Measurements from ENCODE around the gene SHD. TPM values are rescaled to one million over a fixed set of nuclear protein-coding genes. Genes with fewer than 3 reads are reported as not detected.

Gene SHD
- total and polyA plus RNA-seq, 2 experiments from 2014 or later: 3.4 TPM; not detected in 1

DNA sequence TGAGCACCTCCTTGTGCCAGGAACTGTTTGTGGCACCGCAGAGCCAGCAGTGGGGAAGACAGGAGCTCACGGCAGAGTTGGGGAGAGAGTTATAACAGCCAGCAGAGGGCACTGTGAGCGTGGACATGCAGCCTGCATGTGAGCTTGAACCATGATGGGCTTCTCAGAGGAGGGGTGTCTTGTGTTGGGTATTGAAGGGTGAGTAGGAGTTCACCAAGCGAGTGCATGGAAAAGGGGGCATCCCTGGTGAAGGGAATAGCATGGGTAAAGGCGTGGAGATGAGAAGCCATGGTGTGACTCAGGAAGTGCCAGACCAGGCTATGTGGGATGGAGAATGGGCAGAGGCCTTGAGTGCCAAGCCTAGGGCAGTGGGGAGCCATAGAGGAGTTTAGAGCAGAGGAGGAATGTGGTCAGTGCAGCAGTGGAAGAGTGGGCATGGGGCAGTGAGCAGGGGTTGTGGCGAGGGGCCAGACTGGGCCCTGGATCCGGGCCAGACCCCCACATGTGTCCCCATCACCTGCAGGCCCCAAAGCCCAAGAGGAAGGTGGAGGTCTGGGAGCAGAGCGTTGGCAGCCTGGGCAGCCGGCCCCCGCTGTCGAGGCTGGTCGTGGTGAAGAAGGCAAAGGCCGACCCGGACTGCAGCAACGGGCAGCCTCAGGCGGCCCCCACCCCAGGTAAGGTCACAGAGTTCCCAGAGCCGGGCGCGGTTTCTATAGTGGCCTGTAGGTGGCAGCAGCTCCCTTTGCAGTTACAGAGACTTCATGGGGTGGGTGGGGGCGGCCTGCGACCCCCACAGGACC is 11.8 kb upstream of the SHD start:
- H3K4me3 ChIP-seq: no peak overlapping the region
- H3K9me2 ChIP-seq (replicated peaks; ENCODE audit: insufficient read depth): no peaks in the 10 kb centered on the region
- no peaks in the 10 kb centered on the region for H3K79me2 ChIP-seq
- H3K4me2 ChIP-seq: no peak overlapping the region
- no peaks in the 10 kb centered on the region for H4K20me1 ChIP-seq (ENCODE audit: insufficient read depth, poor library complexity, severe bottlenecking)
- H3K4me1 ChIP-seq (ENCODE audit: insufficient read depth): no peaks in the 10 kb centered on the region
- no peak overlapping the region for H2AFZ ChIP-seq
- TF ChIP-seq EZH2phosphoT487 (IDR thresholded peaks at IDR 0.05; ENCODE audit: low read depth, severe bottlenecking, unreplicated experiment): no peak
- TF ChIP-seq, protein P1, sequence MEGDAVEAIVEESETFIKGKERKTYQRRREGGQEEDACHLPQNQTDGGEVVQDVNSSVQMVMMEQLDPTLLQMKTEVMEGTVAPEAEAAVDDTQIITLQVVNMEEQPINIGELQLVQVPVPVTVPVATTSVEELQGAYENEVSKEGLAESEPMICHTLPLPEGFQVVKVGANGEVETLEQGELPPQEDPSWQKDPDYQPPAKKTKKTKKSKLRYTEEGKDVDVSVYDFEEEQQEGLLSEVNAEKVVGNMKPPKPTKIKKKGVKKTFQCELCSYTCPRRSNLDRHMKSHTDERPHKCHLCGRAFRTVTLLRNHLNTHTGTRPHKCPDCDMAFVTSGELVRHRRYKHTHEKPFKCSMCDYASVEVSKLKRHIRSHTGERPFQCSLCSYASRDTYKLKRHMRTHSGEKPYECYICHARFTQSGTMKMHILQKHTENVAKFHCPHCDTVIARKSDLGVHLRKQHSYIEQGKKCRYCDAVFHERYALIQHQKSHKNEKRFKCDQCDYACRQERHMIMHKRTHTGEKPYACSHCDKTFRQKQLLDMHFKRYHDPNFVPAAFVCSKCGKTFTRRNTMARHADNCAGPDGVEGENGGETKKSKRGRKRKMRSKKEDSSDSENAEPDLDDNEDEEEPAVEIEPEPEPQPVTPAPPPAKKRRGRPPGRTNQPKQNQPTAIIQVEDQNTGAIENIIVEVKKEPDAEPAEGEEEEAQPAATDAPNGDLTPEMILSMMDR (IDR thresholded peaks at IDR 0.05; ENCODE audit: poor library complexity): peak; percentile 84
- H3K27ac ChIP-seq: no peak overlapping the region
- DNase-seq (ENCODE audit: low spot score): peak; percentile 81
- H3K27me3 ChIP-seq: no peaks in the 10 kb centered on the region
- no peaks in the 10 kb centered on the region for H3K9me3 ChIP-seq (ENCODE audit: low read depth)
- no peaks in the 10 kb centered on the region for H3K36me3 ChIP-seq (replicated peaks; ENCODE audit: insufficient read depth, low read depth)
- WGBS (ENCODE audit: low lambda C conversion rate, missing lambda C conversion rate): 50% methylated on average over 21 of the region's 21 CpGs

DNA sequence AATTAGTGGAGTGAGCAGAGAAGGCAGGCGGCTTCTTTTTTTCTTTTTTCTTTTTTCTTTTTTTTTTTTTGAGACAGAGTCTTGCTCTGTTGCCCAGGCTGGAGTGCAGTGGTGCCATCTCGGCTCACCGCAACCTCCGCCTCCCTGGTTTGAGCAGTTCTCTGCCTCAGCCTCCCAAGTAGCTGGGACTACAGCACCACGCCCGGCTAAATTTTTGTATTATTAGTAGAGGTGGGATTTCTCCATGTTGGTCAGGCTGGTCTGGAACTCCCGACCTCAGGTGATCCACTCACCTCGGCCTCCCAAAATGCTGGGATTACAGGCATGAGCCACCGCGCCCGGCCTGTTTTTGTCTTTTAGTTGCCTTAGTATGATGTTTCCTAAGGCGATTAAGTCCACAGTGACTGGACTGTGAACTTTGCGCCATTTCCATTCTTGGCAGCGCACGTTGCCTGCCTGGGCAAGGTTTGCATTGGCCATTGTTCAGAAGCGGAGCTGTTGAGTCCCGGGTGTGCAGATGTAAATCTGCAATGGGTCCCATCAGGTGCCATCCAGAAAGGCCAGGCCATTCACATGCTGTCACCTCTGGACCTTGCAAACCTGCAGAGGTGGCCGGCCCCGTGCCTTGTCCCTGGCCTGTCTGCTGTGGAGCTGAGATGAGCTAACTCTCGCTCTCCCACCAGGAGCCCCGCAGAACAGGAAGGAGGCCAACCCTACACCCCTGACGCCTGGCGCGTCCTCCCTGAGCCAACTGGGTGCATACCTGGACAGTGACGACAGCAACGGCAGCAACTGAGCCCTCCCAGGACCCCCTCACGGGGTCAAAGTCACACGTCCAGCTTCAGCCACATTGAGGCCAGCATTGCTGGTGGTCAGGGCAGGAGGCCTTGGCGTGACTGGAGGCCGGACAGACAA is 10.9 kb upstream of the SHD start:
- no peak overlapping the region for H3K27ac ChIP-seq
- no peaks in the 10 kb centered on the region for H3K36me3 ChIP-seq (replicated peaks; ENCODE audit: insufficient read depth, low read depth)

DNA sequence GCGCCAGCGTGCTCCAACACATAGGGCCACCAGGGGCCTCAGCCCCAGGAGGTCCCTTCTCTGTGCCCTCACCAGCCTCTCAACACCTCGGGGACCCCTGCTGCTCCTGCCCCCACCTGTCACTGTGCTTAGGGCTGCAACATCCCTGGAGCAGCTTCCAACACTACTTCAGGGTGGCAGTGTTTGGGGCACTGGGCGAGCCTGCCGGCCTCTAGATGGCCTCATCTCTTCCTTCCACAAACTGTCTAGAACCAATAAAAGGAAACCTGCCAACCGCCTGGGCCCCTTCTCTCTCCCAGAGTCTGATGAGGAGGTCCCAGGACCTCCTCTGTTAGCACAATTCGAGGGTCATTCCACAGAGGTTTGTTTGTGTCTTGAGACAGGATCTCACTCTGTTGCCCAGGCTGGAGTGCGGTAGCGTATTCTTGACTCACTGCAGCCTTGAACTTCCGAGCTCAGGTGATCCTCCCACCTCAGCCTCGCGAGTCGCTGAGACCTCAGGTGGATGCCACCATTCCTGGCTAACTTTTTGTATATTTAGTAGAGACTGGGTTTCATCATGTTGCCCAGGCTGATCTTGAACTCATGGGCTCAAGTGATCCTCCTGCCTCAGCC is 10.1 kb upstream of the SHD start:
- TF ChIP-seq, protein P1 (IDR thresholded peaks at IDR 0.05; ENCODE audit: poor library complexity): no peak
- TF ChIP-seq EZH2 (IDR thresholded peaks at IDR 0.05; ENCODE audit: borderline replicate concordance) (no peak), EZH2phosphoT487 (IDR thresholded peaks at IDR 0.05; ENCODE audit: low read depth, severe bottlenecking, unreplicated experiment) (no peak)
- Histone ChIP-seq H3K4me1 (ENCODE audit: insufficient read depth) (no peaks in the 10 kb centered on the region), H4K20me1 (ENCODE audit: insufficient read depth, poor library complexity, severe bottlenecking) (no peaks in the 10 kb centered on the region), H3K79me2 (no peaks in the 10 kb centered on the region), H3K4me3 (no peak overlapping the region), H3K27me3 (no peaks in the 10 kb centered on the region), H3K9me3 (ENCODE audit: low read depth) (no peaks in the 10 kb centered on the region), H2AFZ (no peak overlapping the region), H3K9me2 (replicated peaks; ENCODE audit: insufficient read depth) (no peaks in the 10 kb centered on the region), H3K4me2 (no peak overlapping the region), H3K27ac (no peak overlapping the region), H3K36me3 (replicated peaks; ENCODE audit: insufficient read depth, low read depth) (no peaks in the 10 kb centered on the region)
- WGBS (ENCODE audit: low lambda C conversion rate, missing lambda C conversion rate): 94% methylated on average over 13 of the region's 13 CpGs
- DNase-seq (ENCODE audit: low spot score): no peak

More for the DNA sequence above, 10.9 kb upstream of the SHD start:
- TF ChIP-seq, protein P1 (IDR thresholded peaks at IDR 0.05; ENCODE audit: poor library complexity): no peak
- TF ChIP-seq EZH2 (IDR thresholded peaks at IDR 0.05; ENCODE audit: borderline replicate concordance) (no peak), EZH2phosphoT487 (IDR thresholded peaks at IDR 0.05; ENCODE audit: low read depth, severe bottlenecking, unreplicated experiment) (no peak)
- DNase-seq (ENCODE audit: low spot score): peak; percentile 16
- 90% methylated on average over 29 of the region's 30 CpGs for WGBS (ENCODE audit: low lambda C conversion rate, missing lambda C conversion rate)
- no peaks in the 10 kb centered on the region for H3K9me2 ChIP-seq (replicated peaks; ENCODE audit: insufficient read depth)
- H3K4me3 ChIP-seq: no peak overlapping the region
- no peaks in the 10 kb centered on the region for H3K4me1 ChIP-seq (ENCODE audit: insufficient read depth)
- no peak overlapping the region for H2AFZ ChIP-seq
- no peaks in the 10 kb centered on the region for H4K20me1 ChIP-seq (ENCODE audit: insufficient read depth, poor library complexity, severe bottlenecking)
- no peaks in the 10 kb centered on the region for H3K27me3 ChIP-seq
- no peak overlapping the region for H3K4me2 ChIP-seq
- H3K9me3 ChIP-seq (ENCODE audit: low read depth): no peaks in the 10 kb centered on the region
- no peaks in the 10 kb centered on the region for H3K79me2 ChIP-seq

Measured in hepatocyte (in vitro differentiated cells).